GM19467 (cell line): ENCODE measurements around the gene GPR68.
"Not testable (repeated sequence)": the region's sequence is repeated elsewhere in the genome, so short reads cannot be mapped to it uniquely, and the experiment has no call there.

Source experiments
- ATAC-seq: cut with Tn5 transposase; IDR thresholded peaks from one replicate; pipeline ENCODE4 v1.9.1; 2021; ENCODE audit warnings: mild to moderate bottlenecking, moderate library complexity; ENCODE audit not compliant: unreplicated experiment

Gene GPR68

GRCh38 chr14:91273273-91273884, 28.9 kb upstream of the GPR68 start:
- ATAC-seq, result no peak

GRCh38 chr14:91272341-91273272, 28.1 kb upstream of the GPR68 start:
- ATAC-seq, result no peak

GRCh38 chr14:91271639-91272038, 27.1 kb upstream of the GPR68 start:
- ATAC-seq, result no peak

- no peak for ATAC-seq
Measured at GRCh38 chr14:91270619-91271018, 26.1 kb upstream of the GPR68 start.

GRCh38 chr14:91270188-91270587, 25.7 kb upstream of the GPR68 start:
- no peak for ATAC-seq

GRCh38 chr14:91269076-91269991, 24.8 kb upstream of the GPR68 start:
- no peak for ATAC-seq

- no peak for ATAC-seq
Measured at GRCh38 chr14:91267965-91268437, 23.5 kb upstream of the GPR68 start.

- not testable (repeated sequence) for ATAC-seq
Measured at GRCh38 chr14:91266276-91266675, 21.8 kb upstream of the GPR68 start.

GRCh38 chr14:91265404-91265803, 20.9 kb upstream of the GPR68 start:
- ATAC-seq, result no peak

GRCh38 chr14:91264151-91265150, 19.9 kb upstream of the GPR68 start:
- no peak for ATAC-seq

- ATAC-seq, result no peak
Measured at GRCh38 chr14:91263329-91263728, 18.8 kb upstream of the GPR68 start.

GRCh38 chr14:91261986-91262549, 17.6 kb upstream of the GPR68 start:
- no peak for ATAC-seq

GRCh38 chr14:91261115-91261514, 16.6 kb upstream of the GPR68 start:
- ATAC-seq, result no peak

- ATAC-seq, result no peak
Measured at GRCh38 chr14:91258876-91259275, 14.4 kb upstream of the GPR68 start.

- no peak for ATAC-seq
Measured at GRCh38 chr14:91258011-91258618, 13.6 kb upstream of the GPR68 start.

- ATAC-seq, result no peak
Measured at GRCh38 chr14:91257328-91258010, 13.0 kb upstream of the GPR68 start.

- no peak for ATAC-seq
Measured at GRCh38 chr14:91256661-91257060, 12.2 kb upstream of the GPR68 start.

GRCh38 chr14:91255026-91255695, 10.7 kb upstream of the GPR68 start:
- ATAC-seq, result no peak
